Smooth muscle cell (in vitro differentiated cells): Measurements from ENCODE around the gene ELP5. TPM values are rescaled to one million over a fixed set of nuclear protein-coding genes. Genes with fewer than 3 reads are reported as not detected.
A peak's percentile ranks its signal among the peaks of the same experiment; 100 is the strongest.

ENCODE experiments used
- DNase-seq: peaks from one replicate; lab custom pipeline; 2025; ENCODE audit not compliant: unreplicated experiment; lab: John Stamatoyannopoulos, UW
- H2AFZ ChIP-seq: fragments of 200-600 bp; sonication (generic); 2 replicates; pipeline ENCODE4 v1.6.0; 2016; ENCODE audit warnings: antibody characterized with exemption, low read depth, mild to moderate bottlenecking
- H3F3A ChIP-seq: fragments of 200-600 bp; sonication (generic); 2 replicates; pipeline ENCODE4 v1.6.0; 2017; ENCODE audit warnings: antibody characterized with exemption, low read depth
- H3K27ac ChIP-seq: fragments of 200-600 bp; sonication (generic); 2 replicates; pipeline ENCODE4 v1.5.1; 2016; ENCODE audit warnings: low read depth, mild to moderate bottlenecking
- H3K27me3 ChIP-seq: fragments of 200-600 bp; sonication (generic); 2 replicates; pipeline ENCODE4 v1.6.1; 2016; ENCODE audit warnings: low read depth, mild to moderate bottlenecking
- H3K36me3 ChIP-seq: fragments of 200-600 bp; sonication (generic); 2 replicates; pipeline ENCODE4 v1.5.1; 2016; ENCODE audit warnings: low read depth
- H3K4me1 ChIP-seq: fragments of 200-600 bp; sonication (generic); 2 replicates; pipeline ENCODE4 v1.5.1; 2016; ENCODE audit warnings: low read depth
- H3K4me2 ChIP-seq: fragments of 200-600 bp; sonication (generic); 2 replicates; pipeline ENCODE4 v1.6.0; 2016; ENCODE audit warnings: mild to moderate bottlenecking
- H3K4me3 ChIP-seq: fragments of 200-600 bp; sonication (generic); 2 replicates; pipeline ENCODE4 v1.5.1; 2016; ENCODE audit warnings: mild to moderate bottlenecking
- H3K79me2 ChIP-seq: fragments of 200-600 bp; sonication (generic); 2 replicates; pipeline ENCODE4 v1.6.0; 2016; ENCODE audit warnings: low read depth, mild to moderate bottlenecking
- H3K9ac ChIP-seq: fragments of 200-600 bp; sonication (generic); 2 replicates; pipeline ENCODE4 v1.6.0; 2016; ENCODE audit warnings: low read depth
- H3K9me3 ChIP-seq: fragments of 200-600 bp; sonication (generic); replicated peaks from 2 replicates; pipeline ENCODE4 v1.5.1; 2016; ENCODE audit warnings: low read depth
- H4K20me1 ChIP-seq: fragments of 200-600 bp; sonication (generic); 2 replicates; pipeline ENCODE4 v1.6.0; 2016; ENCODE audit warnings: low read depth
- WGBS: methylation state at CpG from one replicate; pipeline ENCODE4 v1.1.7; 2016; ENCODE audit warnings: low lambda C conversion rate; 5-methylcytosine and 5-hydroxymethylcytosine counted together
- polyA plus RNA-seq: library from polyadenylated mRNA; unstranded; fragments of >200 nt; fragmentation: Nextera tagmentation; extraction: Ambion mirVana; gene quantifications from 2 replicates; pipeline ENCODE4 v1.2.1, GENCODE V29; 2016
- total RNA-seq: library from RNA; depleted of rRNA; stranded (reverse); fragments of >200 nt; gene quantifications from 2 replicates; pipeline ENCODE4 v1.2.3, GENCODE V29; 2014
- TF ChIP-seq, protein P1 (sequence below): fragments of 200-600 bp; sonication (generic); IDR thresholded peaks from 2 replicates; pipeline ENCODE4 v1.5.1; 2017; ENCODE audit warnings: borderline replicate concordance, mild to moderate bottlenecking, antibody characterized with exemption; ENCODE audit not compliant: insufficient read depth, poor library complexity, severe bottlenecking

Gene ELP5
- total and polyA plus RNA-seq, 2 experiments from 2014 or later: 18.7 to 42.4 TPM

DNA sequence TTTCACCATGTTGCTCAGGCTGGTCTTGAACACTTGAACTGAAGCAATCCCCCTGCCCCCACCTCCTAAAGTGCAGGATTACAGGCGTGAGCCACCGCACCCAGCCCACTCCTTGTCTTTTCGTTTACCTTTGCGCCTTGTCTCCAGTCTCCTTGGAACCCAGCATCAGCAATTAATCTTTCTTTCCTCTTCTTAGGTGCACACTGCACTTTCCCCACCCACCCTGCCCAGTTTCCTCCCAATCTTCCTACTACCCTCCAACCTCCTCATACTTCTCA, 11.7 kb downstream of the ELP5 start:
- H3K27me3 ChIP-seq: peaks cover 31% of the 10 kb centered on the region
- no peaks in the 10 kb centered on the region for H3K79me2 ChIP-seq
- H3K9ac ChIP-seq: no peak overlapping the region
- no peak overlapping the region for H3K27ac ChIP-seq
- peak overlapping the region; percentile 59 for H3K4me3 ChIP-seq
- peaks cover 5% of the 10 kb centered on the region for H3K4me1 ChIP-seq
- no peak for DNase-seq
- H3K4me2 ChIP-seq: peak overlapping the region; percentile 87
- no peaks in the 10 kb centered on the region for H3K9me3 ChIP-seq
- TF ChIP-seq, protein P1, sequence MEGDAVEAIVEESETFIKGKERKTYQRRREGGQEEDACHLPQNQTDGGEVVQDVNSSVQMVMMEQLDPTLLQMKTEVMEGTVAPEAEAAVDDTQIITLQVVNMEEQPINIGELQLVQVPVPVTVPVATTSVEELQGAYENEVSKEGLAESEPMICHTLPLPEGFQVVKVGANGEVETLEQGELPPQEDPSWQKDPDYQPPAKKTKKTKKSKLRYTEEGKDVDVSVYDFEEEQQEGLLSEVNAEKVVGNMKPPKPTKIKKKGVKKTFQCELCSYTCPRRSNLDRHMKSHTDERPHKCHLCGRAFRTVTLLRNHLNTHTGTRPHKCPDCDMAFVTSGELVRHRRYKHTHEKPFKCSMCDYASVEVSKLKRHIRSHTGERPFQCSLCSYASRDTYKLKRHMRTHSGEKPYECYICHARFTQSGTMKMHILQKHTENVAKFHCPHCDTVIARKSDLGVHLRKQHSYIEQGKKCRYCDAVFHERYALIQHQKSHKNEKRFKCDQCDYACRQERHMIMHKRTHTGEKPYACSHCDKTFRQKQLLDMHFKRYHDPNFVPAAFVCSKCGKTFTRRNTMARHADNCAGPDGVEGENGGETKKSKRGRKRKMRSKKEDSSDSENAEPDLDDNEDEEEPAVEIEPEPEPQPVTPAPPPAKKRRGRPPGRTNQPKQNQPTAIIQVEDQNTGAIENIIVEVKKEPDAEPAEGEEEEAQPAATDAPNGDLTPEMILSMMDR: no peak
- 62% methylated on average over 4 of the region's 4 CpGs for WGBS
- H4K20me1 ChIP-seq: no peaks in the 10 kb centered on the region
- H3F3A ChIP-seq: peaks cover 12% of the 10 kb centered on the region
- no peaks in the 10 kb centered on the region for H3K36me3 ChIP-seq
- no peak overlapping the region for H2AFZ ChIP-seq

DNA sequence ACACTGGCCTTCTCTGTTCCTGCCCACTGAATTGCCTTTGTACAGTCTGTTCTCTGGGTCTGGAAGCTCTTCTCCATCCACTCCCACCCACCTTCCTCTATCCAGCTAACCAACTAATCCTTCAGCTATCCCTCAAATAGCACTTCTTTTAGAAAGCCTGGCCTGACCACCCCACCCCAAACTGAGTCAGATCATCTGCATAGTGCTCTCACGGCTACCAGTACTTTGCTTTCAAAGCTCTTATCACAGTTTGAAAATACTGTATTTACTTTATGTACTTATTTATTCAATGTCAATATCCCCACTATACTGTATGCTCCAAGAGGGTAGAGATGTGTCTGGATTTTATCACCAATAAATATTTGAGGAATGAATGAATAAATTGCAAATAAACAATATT, 14.8 kb downstream of the ELP5 start:
- no peak for DNase-seq
- H4K20me1 ChIP-seq: no peaks in the 10 kb centered on the region
- peaks cover 18% of the 10 kb centered on the region for H3K27me3 ChIP-seq
- H3K27ac ChIP-seq: peak overlapping the region; percentile 37
- H3K4me3 ChIP-seq: no peak overlapping the region
- H3K4me1 ChIP-seq: peaks cover 5% of the 10 kb centered on the region
- no peak overlapping the region for H3K4me2 ChIP-seq
- TF ChIP-seq, protein P1: no peak
- no peaks in the 10 kb centered on the region for H3K36me3 ChIP-seq
- no peak overlapping the region for H2AFZ ChIP-seq
- 15% methylated on average over 1 of the region's 1 CpG for WGBS
- no peaks in the 10 kb centered on the region for H3K9me3 ChIP-seq
- peaks cover 11% of the 10 kb centered on the region for H3F3A ChIP-seq
- H3K9ac ChIP-seq: no peak overlapping the region
- H3K79me2 ChIP-seq: no peaks in the 10 kb centered on the region

DNA sequence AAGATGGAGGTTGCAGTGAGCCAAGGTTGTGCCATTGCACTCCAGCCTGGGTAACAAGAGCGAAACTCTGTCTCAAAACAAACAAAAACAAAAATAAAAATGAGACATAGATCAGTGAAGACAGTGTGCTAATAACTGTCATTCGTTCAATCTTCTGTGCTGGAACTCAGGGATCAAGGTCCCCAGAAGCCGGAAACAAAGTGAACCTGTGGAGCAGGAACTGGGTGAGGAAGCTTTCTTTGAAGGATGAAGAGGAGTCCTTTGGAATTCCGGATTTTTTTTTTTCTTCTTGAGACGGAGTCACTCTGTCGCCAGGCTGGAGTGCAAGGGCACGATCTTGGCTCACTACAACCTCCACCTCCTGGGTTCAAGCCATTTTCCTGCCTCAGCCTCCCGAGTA, 27.4 kb downstream of the ELP5 start:
- no peaks in the 10 kb centered on the region for H3K9me3 ChIP-seq
- no peaks in the 10 kb centered on the region for H4K20me1 ChIP-seq
- H3K27me3 ChIP-seq: peaks cover 14% of the 10 kb centered on the region
- H2AFZ ChIP-seq: no peak overlapping the region
- TF ChIP-seq, protein P1: no peak
- H3K4me2 ChIP-seq: no peak overlapping the region
- no peaks in the 10 kb centered on the region for H3K4me1 ChIP-seq
- no peak overlapping the region for H3K4me3 ChIP-seq
- no peak overlapping the region for H3K9ac ChIP-seq
- H3K27ac ChIP-seq: no peak overlapping the region
- H3F3A ChIP-seq: peaks cover 5% of the 10 kb centered on the region
- DNase-seq: no peak
- WGBS: 92% methylated on average over 8 of the region's 8 CpGs
- H3K36me3 ChIP-seq: no peaks in the 10 kb centered on the region
- no peaks in the 10 kb centered on the region for H3K79me2 ChIP-seq

DNA sequence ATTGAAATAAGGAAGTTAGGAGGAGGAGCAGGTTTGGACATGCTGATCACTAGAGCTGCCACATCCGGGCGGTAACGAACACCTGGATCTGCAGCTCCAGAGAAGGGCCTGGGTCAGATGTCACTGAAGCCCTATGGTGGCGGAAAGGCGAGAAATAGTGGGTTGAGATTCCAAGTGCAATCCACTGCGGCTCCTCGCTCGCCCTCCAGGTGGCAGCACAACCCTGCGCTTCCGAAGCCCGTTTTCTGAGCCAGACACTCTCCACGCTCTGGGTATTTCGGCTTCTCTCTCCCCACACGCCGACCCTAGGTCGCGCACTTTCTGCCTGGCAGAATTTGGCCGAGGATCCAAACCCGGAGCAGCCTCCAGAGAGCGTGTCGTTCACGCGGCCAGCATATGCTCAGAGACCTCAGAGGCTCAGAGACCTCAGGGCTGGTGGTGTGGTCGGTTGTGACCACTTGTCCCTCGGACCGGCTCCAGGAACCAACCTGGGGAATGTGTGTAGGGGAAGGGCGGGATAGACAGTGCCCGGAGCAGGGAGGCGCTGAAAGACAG, 28.6 kb downstream of the ELP5 start:
- Histone ChIP-seq H3K27ac (peak overlapping the region; percentile 39), H3K4me3 (peak overlapping the region; percentile 47), H3K9me3 (no peaks in the 10 kb centered on the region), H3F3A (peaks cover 5% of the 10 kb centered on the region), H3K79me2 (no peaks in the 10 kb centered on the region), H3K4me2 (peak overlapping the region; percentile 87), H3K36me3 (no peaks in the 10 kb centered on the region), H3K9ac (no peak overlapping the region), H2AFZ (no peak overlapping the region), H4K20me1 (no peaks in the 10 kb centered on the region), H3K27me3 (peaks cover 14% of the 10 kb centered on the region), H3K4me1 (no peaks in the 10 kb centered on the region)
- TF ChIP-seq, protein P1: peak; percentile 75
- peak; percentile 66 for DNase-seq
- WGBS: 1% methylated on average over 29 of the region's 29 CpGs
